ENCODE measurements around the gene RIN2.

The RIN2 gene

DNA sequence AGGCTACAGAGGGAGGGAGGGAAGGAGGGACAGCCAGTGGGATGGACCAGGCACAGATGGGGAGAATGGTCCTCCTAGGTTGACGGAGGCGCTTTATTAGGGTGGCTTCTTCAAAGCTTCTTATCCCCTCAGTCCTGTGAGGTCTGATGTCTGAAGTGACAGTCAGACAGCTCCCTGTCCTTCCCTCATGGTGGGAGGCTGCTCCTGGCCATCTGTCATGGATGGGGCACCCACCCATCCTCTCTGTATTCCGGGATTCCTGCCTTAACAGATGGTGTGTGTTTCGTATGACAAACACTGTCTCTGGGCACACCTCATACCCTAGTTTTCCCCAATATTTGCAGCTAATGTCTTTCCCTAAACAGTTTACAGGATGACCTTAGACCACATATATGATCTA, 7.9 kb downstream of the RIN2 start:
- no peak overlapping the region for H3K4me3 Mint-ChIP-seq
- H3K27ac Mint-ChIP-seq, result no peak overlapping the region
- H3K9me3 Mint-ChIP-seq, result no peaks in the 10 kb centered on the region
- H3K4me1 Mint-ChIP-seq (ENCODE audit: low read depth), result no peaks in the 10 kb centered on the region
- H3K36me3 Mint-ChIP-seq (ENCODE audit: low read depth), result no peaks in the 10 kb centered on the region
- H3K27me3 Mint-ChIP-seq (ENCODE audit: low read depth), result peaks cover 9% of the 10 kb centered on the region

GRCh38 chr20:19767070-19767469, 9.0 kb downstream of the RIN2 start:
- peaks cover 8% of the 10 kb centered on the region for H3K27me3 Mint-ChIP-seq (ENCODE audit: low read depth)
- H3K4me3 Mint-ChIP-seq, result no peak overlapping the region

GRCh38 chr20:19768325-19768842, 10.3 kb downstream of the RIN2 start:
- no peaks in the 10 kb centered on the region for H3K4me1 Mint-ChIP-seq (ENCODE audit: low read depth)
- H3K27ac Mint-ChIP-seq, result no peak overlapping the region
- no peaks in the 10 kb centered on the region for H3K36me3 Mint-ChIP-seq (ENCODE audit: low read depth)
- no peaks in the 10 kb centered on the region for H3K9me3 Mint-ChIP-seq
- no peak overlapping the region for H3K4me3 Mint-ChIP-seq
- peaks cover 3% of the 10 kb centered on the region for H3K27me3 Mint-ChIP-seq (ENCODE audit: low read depth)

More at GRCh38 chr20:19767070-19767469, 9.0 kb downstream of the RIN2 start:
- Mint-ChIP-seq H3K36me3 (ENCODE audit: low read depth) (no peaks in the 10 kb centered on the region), H3K4me1 (ENCODE audit: low read depth) (no peaks in the 10 kb centered on the region), H3K27ac (no peak overlapping the region), H3K9me3 (no peaks in the 10 kb centered on the region)

GRCh38 chr20:19769507-19769906, 11.4 kb downstream of the RIN2 start:
- H3K9me3 Mint-ChIP-seq, result no peaks in the 10 kb centered on the region
- peaks cover 3% of the 10 kb centered on the region for H3K27me3 Mint-ChIP-seq (ENCODE audit: low read depth)
- H3K4me3 Mint-ChIP-seq, result no peak overlapping the region
- no peaks in the 10 kb centered on the region for H3K4me1 Mint-ChIP-seq (ENCODE audit: low read depth)
- H3K36me3 Mint-ChIP-seq (ENCODE audit: low read depth), result no peaks in the 10 kb centered on the region
- H3K27ac Mint-ChIP-seq, result no peak overlapping the region

DNA sequence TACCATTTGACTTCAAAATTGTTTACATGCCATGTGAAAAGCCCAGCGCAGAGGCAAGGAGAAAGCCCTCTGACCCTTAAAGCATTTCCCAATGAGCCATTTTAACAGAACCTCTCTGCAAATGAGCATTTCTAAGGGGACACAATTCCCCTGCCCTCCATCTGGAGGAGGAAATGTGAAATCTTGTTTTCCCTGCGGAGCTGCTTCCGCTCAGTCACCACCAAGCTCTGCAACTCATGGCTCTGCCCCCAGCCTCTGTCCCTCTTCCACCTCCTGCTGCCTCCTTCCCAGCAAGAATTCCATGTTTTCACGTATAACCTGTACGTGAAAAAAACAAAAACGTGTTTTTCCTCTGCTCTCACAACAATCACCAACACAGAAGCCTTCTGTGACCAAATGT, 12.3 kb downstream of the RIN2 start:
- H3K27me3 Mint-ChIP-seq (ENCODE audit: low read depth), result peaks cover 3% of the 10 kb centered on the region
- no peak overlapping the region for H3K4me3 Mint-ChIP-seq
- no peak overlapping the region for H3K27ac Mint-ChIP-seq
- H3K4me1 Mint-ChIP-seq (ENCODE audit: low read depth), result no peaks in the 10 kb centered on the region
- H3K9me3 Mint-ChIP-seq, result no peaks in the 10 kb centered on the region
- no peaks in the 10 kb centered on the region for H3K36me3 Mint-ChIP-seq (ENCODE audit: low read depth)

DNA sequence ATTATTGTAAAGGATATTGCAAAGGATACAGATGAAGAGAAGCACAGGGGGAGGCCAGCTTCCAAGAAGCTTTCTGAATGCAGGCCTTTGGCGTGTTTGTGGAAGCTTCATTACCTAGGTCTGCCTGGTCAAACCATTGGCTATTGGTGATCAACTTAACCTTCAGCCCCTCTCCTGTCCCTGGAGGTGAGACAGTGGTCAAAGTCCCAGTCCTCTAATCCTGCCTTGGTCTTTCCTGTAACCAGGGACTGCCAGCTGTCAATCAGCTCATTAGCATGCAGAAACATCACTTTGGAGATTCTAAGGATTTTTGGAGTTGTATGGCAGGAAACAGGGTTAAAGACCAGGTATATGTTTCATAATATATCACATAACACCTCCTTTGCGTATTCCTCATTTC, 13.0 kb downstream of the RIN2 start:
- Mint-ChIP-seq H3K4me3 (no peak overlapping the region), H3K27ac (no peak overlapping the region), H3K27me3 (ENCODE audit: low read depth) (peaks cover 3% of the 10 kb centered on the region), H3K36me3 (ENCODE audit: low read depth) (no peaks in the 10 kb centered on the region), H3K9me3 (no peaks in the 10 kb centered on the region), H3K4me1 (ENCODE audit: low read depth) (no peaks in the 10 kb centered on the region)

- Mint-ChIP-seq H3K36me3 (ENCODE audit: low read depth) (no peaks in the 10 kb centered on the region), H3K9me3 (no peaks in the 10 kb centered on the region), H3K27me3 (ENCODE audit: low read depth) (peaks cover 6% of the 10 kb centered on the region), H3K4me3 (no peak overlapping the region), H3K4me1 (ENCODE audit: low read depth) (no peaks in the 10 kb centered on the region), H3K27ac (no peak overlapping the region)
Measured at GRCh38 chr20:19773471-19773870, 15.4 kb downstream of the RIN2 start.

DNA sequence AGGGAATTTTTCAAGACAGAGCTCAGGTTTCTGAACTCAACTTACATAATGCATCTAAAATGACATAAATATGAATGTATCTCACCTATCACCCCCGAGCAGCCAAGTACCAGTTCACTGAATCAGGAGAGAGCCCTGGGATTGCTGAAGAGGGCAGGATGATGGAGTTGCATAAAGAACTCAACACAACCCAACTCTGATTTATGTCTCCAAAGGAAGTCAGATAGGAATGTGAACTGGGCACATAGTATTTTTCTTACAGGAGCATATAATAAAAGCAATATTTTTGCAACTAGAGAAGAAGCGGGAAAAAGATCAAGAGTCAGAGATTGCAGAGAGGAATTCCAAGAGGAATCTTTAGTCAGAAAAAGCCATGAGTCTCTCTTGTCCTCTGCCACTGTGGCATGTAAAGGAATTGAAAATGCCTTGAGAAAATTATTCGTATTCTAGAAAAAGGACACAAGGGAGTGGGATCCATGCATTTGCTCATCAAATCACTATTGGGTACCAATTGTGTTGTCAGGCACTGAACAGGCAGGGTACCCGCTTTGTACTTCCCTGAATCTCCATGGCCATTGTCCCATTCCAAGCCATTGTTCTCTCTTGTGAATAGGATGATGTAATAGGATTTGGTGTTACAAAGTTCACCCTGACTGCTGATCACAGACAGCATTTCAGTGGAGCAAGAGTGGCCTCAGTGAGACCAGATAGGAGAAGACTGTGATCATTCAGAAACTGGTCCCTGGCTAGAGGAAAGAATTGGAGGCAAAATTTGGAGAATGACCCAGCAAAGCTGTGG, 16.3 kb downstream of the RIN2 start:
- Mint-ChIP-seq H3K4me1 (ENCODE audit: low read depth) (no peaks in the 10 kb centered on the region), H3K4me3 (no peak overlapping the region), H3K36me3 (ENCODE audit: low read depth) (no peaks in the 10 kb centered on the region), H3K27me3 (ENCODE audit: low read depth) (peaks cover 6% of the 10 kb centered on the region), H3K9me3 (no peaks in the 10 kb centered on the region), H3K27ac (no peak overlapping the region)

DNA sequence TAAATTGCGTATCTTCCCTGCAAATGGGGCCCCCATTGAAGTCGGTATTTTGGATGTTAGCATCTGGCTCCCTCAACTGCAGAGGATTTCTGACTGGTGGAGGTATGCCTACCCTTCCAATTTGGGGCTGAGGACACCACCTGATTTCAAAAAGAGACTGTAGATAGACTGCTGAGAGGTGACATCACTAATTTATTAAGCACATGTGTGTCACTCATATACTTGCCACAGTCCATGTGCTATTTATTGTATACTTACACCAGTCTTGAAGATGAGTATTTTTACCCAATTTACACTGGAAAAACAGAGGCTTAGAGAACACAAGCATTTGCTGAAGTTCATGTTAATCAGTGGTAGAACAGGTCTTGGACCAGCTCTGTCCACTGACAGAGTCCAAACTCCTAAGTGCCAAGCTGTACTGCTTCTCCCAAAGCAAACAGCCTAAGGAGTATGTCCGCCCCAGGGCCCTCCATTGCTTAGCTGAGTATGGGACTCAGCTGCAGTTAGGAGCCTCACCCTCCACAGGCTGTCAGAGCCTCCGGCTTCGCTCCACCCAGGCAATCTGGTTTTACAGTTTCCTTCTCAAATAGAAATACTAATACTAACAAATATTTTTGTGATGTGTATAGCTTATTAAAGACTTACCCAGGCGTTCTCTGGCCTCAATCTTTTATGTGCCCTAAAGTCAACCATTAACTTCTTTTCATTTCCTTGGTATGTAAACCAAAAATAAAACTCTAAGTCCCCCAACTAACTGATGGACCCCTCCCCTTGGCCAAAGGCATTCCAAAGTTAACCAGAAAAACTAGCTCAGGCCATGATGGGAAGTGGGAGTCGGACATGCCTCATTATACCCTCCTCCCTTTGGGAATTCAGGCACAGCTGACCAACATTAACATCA, 17.5 kb downstream of the RIN2 start:
- no peaks in the 10 kb centered on the region for H3K9me3 Mint-ChIP-seq
- no peaks in the 10 kb centered on the region for H3K36me3 Mint-ChIP-seq (ENCODE audit: low read depth)
- no peak overlapping the region for H3K4me3 Mint-ChIP-seq
- H3K27me3 Mint-ChIP-seq (ENCODE audit: low read depth), result peaks cover 6% of the 10 kb centered on the region
- no peaks in the 10 kb centered on the region for H3K4me1 Mint-ChIP-seq (ENCODE audit: low read depth)
- H3K27ac Mint-ChIP-seq, result no peak overlapping the region

DNA sequence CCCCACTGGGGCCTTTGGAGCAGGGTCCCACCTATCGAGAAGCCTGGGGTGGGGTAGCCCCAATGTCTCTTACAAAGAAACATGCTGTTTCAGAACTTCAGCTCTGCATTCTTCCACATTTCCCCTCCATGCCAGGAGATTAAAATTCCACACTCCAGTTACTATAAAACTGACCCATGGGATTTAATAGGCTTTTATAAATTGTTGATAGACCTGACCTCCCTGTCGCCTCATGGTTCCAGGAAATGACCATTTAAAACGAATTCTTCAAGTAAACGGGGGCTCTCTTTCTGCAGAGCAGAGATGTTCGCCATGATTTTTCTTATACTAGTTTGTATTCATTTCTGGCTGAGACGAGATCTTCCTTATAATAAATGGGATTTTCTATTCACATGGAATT, 19.3 kb downstream of the RIN2 start:
- Mint-ChIP-seq H3K27ac (no peak overlapping the region), H3K36me3 (ENCODE audit: low read depth) (no peaks in the 10 kb centered on the region), H3K9me3 (no peaks in the 10 kb centered on the region), H3K4me3 (no peak overlapping the region), H3K4me1 (ENCODE audit: low read depth) (no peaks in the 10 kb centered on the region), H3K27me3 (ENCODE audit: low read depth) (peaks cover 3% of the 10 kb centered on the region)

DNA sequence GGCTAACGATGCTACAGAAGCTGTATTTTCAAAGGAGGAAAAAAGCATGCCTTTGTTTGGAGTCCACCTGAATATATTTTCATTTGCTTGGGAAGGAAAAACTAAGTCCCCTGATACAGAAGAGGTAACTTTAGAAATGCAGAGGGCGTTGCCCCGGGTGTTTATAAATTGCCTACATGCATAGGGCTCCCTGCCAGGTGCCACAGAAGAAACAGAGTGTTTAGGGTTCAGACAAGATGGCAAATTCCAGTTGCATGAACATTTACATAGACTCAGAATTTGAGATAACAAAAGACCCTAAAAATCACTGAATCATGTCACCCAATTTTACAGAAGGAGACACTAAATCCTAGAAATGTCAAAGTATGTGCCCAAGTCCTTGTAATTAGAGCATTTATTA, 19.9 kb downstream of the RIN2 start:
- H3K27me3 Mint-ChIP-seq (ENCODE audit: low read depth), result peaks cover 3% of the 10 kb centered on the region
- H3K36me3 Mint-ChIP-seq (ENCODE audit: low read depth), result no peaks in the 10 kb centered on the region
- no peak overlapping the region for H3K4me3 Mint-ChIP-seq
- H3K4me1 Mint-ChIP-seq (ENCODE audit: low read depth), result no peaks in the 10 kb centered on the region
- H3K27ac Mint-ChIP-seq, result no peak overlapping the region
- H3K9me3 Mint-ChIP-seq, result no peaks in the 10 kb centered on the region

DNA sequence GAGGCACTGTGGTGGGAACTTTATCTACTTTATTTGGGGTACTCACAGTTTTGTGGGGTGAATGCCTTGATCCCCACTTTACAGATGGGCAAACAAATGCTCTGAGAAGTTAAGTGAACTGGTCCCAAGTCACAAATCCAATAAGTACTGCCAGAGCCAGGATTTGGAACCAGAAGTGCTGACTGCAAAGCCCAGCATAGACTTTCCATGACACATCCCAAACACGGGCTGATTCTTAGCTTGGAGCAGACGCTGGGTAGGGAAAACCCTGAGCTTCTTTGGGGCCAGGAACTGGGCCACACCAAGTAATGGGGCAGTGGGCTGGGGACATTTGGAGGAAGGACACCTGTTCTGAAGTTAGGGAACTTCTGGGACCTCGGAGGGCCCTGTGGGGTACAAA, 20.3 kb downstream of the RIN2 start:
- no peaks in the 10 kb centered on the region for H3K9me3 Mint-ChIP-seq
- no peaks in the 10 kb centered on the region for H3K4me1 Mint-ChIP-seq (ENCODE audit: low read depth)
- H3K4me3 Mint-ChIP-seq, result no peak overlapping the region
- H3K27ac Mint-ChIP-seq, result no peak overlapping the region
- H3K36me3 Mint-ChIP-seq (ENCODE audit: low read depth), result no peaks in the 10 kb centered on the region
- peaks cover 3% of the 10 kb centered on the region for H3K27me3 Mint-ChIP-seq (ENCODE audit: low read depth)

DNA sequence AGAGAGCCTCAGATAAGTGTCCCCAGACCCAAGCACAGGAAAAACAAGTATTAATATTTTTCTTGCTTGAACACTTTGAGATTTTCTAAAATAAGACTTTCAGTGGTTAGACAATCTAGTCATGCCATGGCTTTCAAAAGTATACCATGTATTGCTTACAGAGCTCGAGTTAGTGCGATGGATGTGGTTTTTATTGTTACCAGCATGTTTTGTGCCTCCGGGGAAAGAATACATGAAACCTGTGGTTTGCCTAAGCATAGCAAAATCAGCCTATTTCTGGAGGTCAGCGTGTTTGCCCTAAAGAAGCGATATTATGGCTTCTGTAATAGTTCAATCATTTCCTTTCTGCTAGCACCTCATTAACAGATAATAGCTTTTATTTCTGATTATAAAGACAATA, 21.6 kb downstream of the RIN2 start:
- H3K4me1 Mint-ChIP-seq (ENCODE audit: low read depth), result no peaks in the 10 kb centered on the region
- H3K27ac Mint-ChIP-seq, result no peak overlapping the region
- no peak overlapping the region for H3K4me3 Mint-ChIP-seq

DNA sequence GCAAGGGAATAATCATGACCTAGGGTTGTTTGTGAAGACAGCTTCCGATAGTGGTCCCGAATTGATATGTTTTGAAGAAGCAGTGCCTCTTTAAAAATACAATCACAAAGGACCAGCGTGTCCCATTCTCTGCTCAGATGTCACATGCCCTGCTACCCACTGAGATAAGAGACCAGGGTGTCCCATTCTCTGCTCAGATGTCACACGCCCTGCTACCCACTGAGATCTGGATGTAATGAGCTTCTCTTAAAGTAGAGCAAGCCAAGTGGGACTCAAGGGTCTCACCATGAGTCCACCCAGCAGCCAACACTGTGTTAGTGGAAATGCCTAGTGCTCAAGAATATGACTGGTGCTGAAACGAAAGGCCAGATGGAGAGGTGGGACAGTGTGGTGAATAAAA, 22.2 kb downstream of the RIN2 start:
- Mint-ChIP-seq H3K27me3 (ENCODE audit: low read depth) (peaks cover 3% of the 10 kb centered on the region), H3K4me1 (ENCODE audit: low read depth) (peaks cover 1% of the 10 kb centered on the region), H3K36me3 (ENCODE audit: low read depth) (no peaks in the 10 kb centered on the region), H3K9me3 (no peaks in the 10 kb centered on the region), H3K4me3 (no peak overlapping the region), H3K27ac (no peak overlapping the region)

More for the DNA sequence above, 21.6 kb downstream of the RIN2 start:
- H3K9me3 Mint-ChIP-seq, result no peaks in the 10 kb centered on the region
- H3K36me3 Mint-ChIP-seq (ENCODE audit: low read depth), result no peaks in the 10 kb centered on the region
- H3K27me3 Mint-ChIP-seq (ENCODE audit: low read depth), result peaks cover 3% of the 10 kb centered on the region

DNA sequence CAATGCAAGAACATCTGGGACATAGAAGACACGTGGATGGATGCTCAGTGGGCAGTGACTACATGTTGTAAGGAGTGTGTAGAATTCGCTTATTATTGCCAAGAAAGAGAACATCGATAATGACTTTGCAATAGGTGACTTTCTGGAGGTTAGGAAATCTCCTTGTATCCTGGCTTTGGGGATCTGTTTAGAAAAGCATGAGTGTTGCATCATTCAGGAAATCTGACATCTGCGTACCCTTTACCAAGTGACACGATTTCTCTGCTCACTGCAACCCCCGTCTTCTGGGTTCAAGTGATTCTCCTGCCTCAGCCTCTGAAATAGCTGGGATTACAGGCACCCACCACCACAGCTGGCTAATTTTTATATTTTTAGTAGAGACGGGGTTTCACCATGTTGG, 23.2 kb downstream of the RIN2 start:
- no peaks in the 10 kb centered on the region for H3K36me3 Mint-ChIP-seq (ENCODE audit: low read depth)
- H3K4me1 Mint-ChIP-seq (ENCODE audit: low read depth), result peaks cover 1% of the 10 kb centered on the region
- no peak overlapping the region for H3K4me3 Mint-ChIP-seq
- H3K27ac Mint-ChIP-seq, result no peak overlapping the region
- H3K9me3 Mint-ChIP-seq, result no peaks in the 10 kb centered on the region
- H3K27me3 Mint-ChIP-seq (ENCODE audit: low read depth), result peaks cover 3% of the 10 kb centered on the region
